Hindlimb muscle (tissue), 1 donor: ENCODE data around the gene USP4. TPM values are rescaled to one million over a fixed set of nuclear protein-coding genes. Genes with fewer than 3 reads are reported as not detected.

ENCODE experiments used
- DNase-seq: peaks from one replicate; pipeline ENCODE4 v3.0.0-alpha.2; 2013
- polyA plus RNA-seq: library from polyadenylated mRNA; unstranded; fragments of 120-200 nt; gene quantifications from one replicate; pipeline ENCODE4 v1.2.1, GENCODE V29; 2013; ENCODE audit not compliant: insufficient read length

Gene USP4
- polyA plus RNA-seq, 1 donor = 56.1 TPM

DNA sequence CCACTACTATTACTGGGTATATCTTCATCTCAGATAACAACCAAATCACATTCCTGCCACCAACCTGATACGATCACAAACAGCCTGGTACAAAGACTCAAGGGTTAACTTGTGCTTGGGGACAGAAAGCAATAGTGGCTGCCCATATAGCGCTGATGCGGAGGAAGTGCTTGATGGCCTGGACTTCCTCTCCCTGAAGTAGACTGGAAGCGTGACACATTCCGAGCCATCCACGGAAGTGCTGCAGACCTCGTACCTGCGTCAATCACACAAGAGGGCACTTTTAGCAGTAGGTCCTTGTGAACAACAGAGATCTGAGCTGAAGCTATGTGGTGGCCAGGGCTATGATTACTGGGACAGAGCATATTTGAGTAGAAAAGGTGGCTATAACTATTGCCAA lies 45.5 kb downstream of the USP4 start:
- DNase-seq = no peak

DNA sequence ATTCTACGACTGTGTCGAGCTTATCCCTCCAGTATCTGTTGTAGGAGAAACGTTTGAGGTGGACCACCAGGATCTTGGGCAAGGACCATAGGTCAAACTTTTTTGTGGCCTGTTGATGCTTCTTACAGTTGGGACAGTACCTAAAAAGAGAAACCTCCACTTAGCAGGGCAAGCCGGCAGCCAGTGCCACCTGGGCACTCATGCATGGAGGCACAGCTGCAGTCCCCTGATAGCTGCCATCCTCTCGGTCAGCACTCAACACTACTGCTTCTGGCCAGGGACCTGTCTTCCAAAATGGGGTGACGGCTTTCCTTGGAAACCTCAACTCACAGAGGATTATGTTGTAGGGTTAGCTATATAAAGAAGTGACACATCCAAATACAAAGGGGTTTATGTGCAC lies 55.9 kb downstream of the USP4 start:
- DNase-seq = no peak

- DNase-seq = no peak
Observed at GRCh38 chr3:49279376-49279775, 60.5 kb downstream of the USP4 start.

GRCh38 chr3:49278548-49278947 lies 61.3 kb downstream of the USP4 start:
- DNase-seq = no peak

DNA sequence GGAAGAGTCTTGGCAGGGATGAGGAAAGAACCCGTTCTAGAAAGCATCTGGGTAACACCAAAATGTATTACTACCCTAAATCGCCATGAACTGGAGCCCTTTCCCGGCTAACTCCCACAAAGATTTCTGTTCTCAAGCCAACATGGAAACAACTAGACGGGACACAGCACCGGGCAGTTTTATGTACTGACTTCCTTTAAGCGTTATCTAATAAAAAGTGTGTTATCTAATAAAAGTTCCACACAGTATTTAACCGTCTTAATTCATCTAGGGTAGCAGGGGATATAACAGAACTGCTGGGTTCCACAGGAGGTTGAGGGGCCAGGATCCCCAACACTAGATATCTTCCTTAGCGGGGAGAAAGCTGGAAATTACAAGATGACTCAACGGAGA lies 62.5 kb downstream of the USP4 start:
- DNase-seq = no peak

GRCh38 chr3:49276475-49277382 lies 63.1 kb downstream of the USP4 start, which contains the start of gene C3orf62:
C3orf62 (minus strand) TSS chr3:49277232; CDS start chr3:49276872, 360 bp downstream.
- peak; percentile 89 for DNase-seq

- no peak for DNase-seq
Observed at GRCh38 chr3:49273825-49274532, 65.9 kb downstream of the USP4 start.

- no peak for DNase-seq
Observed at GRCh38 chr3:49271047-49271446, 68.8 kb downstream of the USP4 start.

DNA sequence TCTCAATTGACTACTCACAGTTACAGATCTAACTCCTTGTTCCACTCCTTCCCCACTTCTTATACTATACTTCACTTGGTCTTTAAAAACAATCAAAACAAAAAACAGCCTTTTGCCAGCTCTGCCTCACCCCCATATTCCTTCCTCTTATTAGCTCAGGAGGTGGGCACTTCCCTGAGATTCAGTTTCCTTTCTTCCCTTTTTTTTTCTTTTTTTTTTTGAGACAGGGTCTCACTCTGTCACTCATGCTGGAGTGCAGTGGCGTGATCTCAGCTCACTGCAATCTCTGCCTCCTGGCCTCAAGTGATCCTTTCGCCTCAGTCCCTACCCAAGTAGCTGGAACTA lies 69.7 kb downstream of the USP4 start:
- no peak for DNase-seq

GRCh38 chr3:49269443-49270155 lies 70.3 kb downstream of the USP4 start:
- no peak for DNase-seq

- peak; percentile 49 for DNase-seq
Observed at GRCh38 chr3:49266410-49267095, 73.3 kb downstream of the USP4 start.

- DNase-seq = no peak
Observed at GRCh38 chr3:49265661-49266386, 74.0 kb downstream of the USP4 start.

DNA sequence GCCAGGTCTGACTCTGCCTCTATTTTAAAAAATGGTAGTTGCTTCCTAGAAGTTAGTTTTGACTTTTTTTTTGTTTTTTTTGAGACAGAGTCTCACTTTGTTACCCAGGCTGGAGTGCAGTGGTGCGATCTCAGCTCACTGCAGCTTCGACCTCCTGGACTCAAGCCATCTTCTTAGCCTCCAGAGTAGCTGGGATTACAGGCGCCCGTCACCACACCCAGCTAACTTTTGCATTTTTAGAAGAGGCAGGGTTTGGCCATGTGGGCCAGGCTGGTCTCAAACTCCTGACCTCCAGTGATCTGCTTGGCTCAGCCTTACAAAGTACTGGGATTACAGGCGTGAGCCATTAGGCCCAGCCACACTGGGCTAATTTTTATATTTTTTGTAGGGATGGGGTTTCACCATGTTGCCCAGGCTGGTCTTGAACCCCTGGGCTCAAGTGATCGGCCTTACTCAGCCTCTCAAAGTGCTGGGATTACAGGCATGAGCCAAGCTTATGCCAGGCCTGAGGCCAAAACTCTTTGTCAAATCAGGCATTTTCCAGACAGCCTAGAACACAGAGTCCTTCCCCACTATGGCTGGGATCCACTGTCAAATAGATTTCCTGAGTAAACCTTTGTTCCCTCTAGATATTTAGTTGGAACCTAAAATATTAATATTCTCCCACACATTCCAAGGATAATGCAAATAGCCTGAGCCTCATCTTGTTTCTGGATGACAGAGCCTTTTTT lies 76.5 kb downstream of the USP4 start:
- DNase-seq = no peak

DNA sequence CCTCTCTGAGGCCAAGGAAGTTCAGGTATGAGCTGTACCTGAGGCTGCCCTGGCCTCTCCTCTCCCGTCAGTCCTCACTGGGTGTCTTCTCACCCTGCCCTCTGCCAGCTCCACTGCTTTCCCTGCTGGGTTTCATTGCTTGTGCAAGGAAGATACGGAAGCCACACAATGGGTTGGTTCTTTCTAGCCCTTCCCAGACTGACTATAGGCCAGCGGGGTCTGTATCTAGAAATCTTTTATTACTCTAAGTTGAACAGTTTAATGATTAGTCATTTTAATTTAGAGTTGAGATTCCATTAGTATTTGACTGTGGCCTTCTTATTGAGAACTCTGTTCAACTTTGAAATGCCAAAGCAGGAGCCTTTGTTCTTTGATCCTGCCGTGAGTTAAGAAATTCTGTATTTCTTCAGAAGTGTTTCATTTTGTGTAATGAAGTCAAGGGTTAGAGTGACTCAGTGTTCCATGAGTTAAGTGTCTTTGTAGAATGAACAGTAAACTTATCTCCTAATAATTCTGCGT lies 79.0 kb downstream of the USP4 start:
- DNase-seq = no peak

GRCh38 chr3:49257187-49257586 lies 82.7 kb downstream of the USP4 start:
- no peak for DNase-seq

DNA sequence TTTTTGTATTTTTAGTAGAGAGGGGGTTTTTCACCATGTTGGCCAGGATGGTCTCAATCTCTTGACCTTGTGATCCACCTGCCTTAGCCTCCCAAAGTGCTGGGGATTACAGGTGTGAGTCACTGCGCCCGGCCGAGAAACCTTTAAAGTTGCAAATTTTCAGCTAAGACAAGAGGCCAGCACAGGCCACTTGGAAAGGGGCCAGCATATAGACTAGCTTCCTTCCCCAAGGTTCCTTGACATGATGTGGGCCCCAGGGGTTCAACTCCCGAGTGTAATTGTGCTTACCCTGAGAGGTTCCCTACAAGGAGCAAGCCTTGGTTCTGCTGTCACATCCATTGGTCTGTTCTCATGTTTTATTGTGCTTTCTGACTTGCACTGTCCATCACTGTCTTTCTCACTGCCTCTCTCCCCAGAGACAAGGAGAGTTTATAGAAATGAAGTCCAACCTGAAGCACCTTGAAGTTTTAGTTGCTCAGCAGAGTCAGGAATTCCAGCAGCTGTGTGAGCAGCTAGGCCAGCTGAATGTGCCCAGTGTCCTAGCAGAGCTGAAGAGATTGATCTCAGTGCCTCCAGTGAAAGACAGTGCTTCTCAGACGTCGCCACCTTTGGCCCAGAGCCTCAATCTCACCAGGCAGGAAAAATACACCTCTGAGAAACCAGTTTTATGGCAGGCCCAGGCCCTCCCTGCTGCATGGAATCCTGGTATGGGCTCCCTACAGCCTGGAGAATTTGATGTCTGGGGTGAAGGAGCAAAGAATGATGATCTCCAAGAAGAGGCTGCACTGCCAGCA lies 83.9 kb downstream of the USP4 start:
- DNase-seq = no peak

DNA sequence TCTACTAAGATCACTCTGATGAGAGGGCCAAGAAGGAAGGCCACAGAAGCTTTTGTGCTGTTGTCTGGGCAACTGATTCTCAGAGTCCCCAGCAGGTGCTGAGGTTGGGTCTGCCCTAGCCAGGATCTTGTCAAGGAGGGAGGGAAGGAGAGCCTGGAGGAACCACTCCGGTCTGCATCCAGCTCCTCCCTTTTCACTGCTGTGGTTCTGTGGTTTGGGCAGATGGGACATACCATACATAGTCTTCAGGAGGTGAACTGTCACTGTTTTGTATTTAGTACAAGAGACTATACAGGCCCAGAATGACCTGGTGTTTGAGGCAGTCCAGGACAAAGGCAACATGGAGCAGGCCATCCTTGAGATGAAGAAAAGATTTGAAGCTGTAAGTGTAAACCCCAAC lies 84.7 kb downstream of the USP4 start:
- DNase-seq = no peak

DNA sequence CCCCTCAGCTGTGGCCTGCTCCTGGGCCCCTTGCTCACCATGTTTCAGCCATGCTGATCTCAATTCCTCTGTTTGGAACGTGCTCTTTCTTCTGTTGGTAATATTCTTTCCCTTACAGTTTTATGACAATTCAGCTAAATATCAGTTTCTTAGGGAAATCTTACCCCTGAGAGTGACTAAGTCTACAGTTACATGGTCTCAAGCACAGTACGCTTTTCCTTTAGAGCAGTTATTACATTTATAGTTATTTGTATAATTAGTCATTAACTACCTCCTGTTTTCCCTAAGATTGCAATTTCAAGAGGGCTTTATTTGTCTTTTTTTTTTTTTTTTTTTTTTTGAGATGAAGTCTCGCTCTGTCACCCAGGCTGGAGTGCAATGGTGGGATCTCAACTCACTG lies 86.3 kb downstream of the USP4 start:
- DNase-seq = no peak

DNA sequence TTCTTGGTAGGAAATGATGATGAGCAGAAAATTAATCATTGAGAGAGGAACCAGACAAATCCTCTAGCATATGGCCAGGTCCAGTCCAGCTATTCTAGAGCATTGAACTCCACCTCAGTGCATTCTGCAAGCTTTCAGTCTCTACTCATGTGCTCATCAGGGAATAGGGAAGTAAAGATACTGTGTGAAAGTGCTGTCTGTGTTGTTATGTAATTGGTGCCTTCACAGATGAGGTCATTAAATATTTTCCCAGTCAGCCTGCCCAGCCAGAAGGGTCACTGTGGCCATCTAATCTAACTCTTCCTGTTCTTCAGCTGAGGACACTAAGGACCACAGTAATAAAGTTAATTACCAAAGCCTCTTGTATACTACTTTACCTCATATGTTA lies 91.0 kb downstream of the USP4 start:
- peak; percentile 25 for DNase-seq

DNA sequence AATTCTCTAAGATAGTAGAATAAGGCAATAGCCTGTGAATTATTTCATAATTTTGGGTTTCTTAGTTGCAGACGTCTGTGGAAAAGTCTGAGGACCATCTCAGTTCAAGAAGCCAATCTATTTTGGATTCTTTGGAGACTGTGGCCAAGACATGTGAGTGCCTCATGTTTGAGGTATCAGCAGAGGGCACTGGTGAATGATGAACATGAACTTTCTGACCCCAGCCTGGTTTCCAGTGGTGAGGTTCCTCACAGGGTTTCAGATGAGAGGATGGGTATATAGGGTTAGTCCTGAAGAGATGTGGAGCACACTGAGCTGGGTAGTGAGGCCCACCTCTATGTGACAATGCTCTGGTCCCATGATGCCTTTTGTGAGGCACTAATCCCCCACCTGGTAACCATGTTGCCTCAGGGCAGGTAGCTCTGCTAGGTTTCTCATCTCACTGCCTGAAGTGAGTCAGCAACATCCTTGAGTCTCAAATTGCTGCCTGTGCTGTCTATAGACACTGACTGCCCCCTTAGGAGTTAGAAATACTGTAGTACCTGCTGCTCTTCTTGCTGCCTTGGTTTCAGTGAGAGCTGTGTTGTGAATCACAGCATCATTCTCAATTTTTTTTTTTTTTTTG lies 95.2 kb downstream of the USP4 start:
- no peak for DNase-seq
